K562 (cell line): ENCODE data around the gene CDPF1. TPM values are rescaled to one million over a fixed set of nuclear protein-coding genes. Genes with fewer than 3 reads are reported as not detected.
"Not testable (repeated sequence)": the region's sequence is repeated elsewhere in the genome, so short reads cannot be mapped to it uniquely, and the experiment has no call there.

Source experiments
- ATAC-seq: fragments of 200-7000 bp; cut with Tn5 transposase; 3 replicates; pipeline ENCODE4 v1.9.1; 2020; ENCODE audit warnings: moderate library complexity
- BruUV-seq: library from RNA; stranded (reverse); fragments of 400-500 nt; replicated peaks from 2 replicates; lab custom pipeline; 2021; lab: Mats Ljungman, UMichigan
- CTCF ChIA-PET: fragments of 300-600 bp; formaldehyde crosslinking; extraction: SDS; loops from one replicate; lab custom pipeline; 2021; ENCODE audit warnings: low intra/inter-chr PET ratio; lab: Yijun Ruan, JAX
- POLR2A ChIA-PET: fragments of 300-600, 350-650 bp; sonication (Branson Sonifier 250); formaldehyde crosslinking; extraction: SDS; loops from one replicate; lab custom pipeline; 2021; ENCODE audit warnings: antibody characterized with exemption, inconsistent platforms; lab: Yijun Ruan, JAX
- DNase-seq, 4 experiments: peaks; one replicate each; pipeline versions ENCODE4 v3.0.0 to v3.0.0-alpha.2; 2011 to 2018; ENCODE audit warnings: low spot score in 3 of 4, mixed read lengths in 3 of 4; ENCODE audit errors: extremely low read depth in 1 of 4
- FAIRE-seq: peaks from 2 replicates; lab custom pipeline; 2011; peaks lifted over from hg19 to GRCh38; lab: Jason Lieb, UNC
- H2AFZ ChIP-seq: 2 replicates; pipeline ENCODE4 v1.6.0; 2011; ENCODE audit warnings: low read depth, low read length, control low read depth, inconsistent platforms
- H3K27ac ChIP-seq: fragments of 200-600 bp; 3 replicates; pipeline ENCODE4 v1.8.0; 2011; ENCODE audit warnings: low read depth, mild to moderate bottlenecking, control low read depth, inconsistent platforms, low read length, moderate library complexity, mixed read lengths; ENCODE audit errors: extremely low read depth
- H3K27me3 ChIP-seq, 2 experiments: fragments of 300-600 bp in 1 of 2; 2 replicates in 1 of 2; 3 replicates in 1 of 2; pipeline versions ENCODE4 v1.6.0 to v1.8.0; 2011; ENCODE audit warnings: inconsistent platforms in 2 of 2, low read length in 2 of 2, mild to moderate bottlenecking in 1 of 2, mixed read lengths in 1 of 2, moderate library complexity in 1 of 2; ENCODE audit not compliant: control insufficient read depth in 2 of 2, insufficient read depth in 2 of 2
- H3K36me3 ChIP-seq: fragments of 300-600 bp; 3 replicates; pipeline ENCODE4 v1.8.0; 2011; ENCODE audit warnings: mild to moderate bottlenecking, low read length, inconsistent platforms; ENCODE audit not compliant: control insufficient read depth, insufficient read depth
- H3K4me1 ChIP-seq, 2 experiments: fragments of 200-600 bp in 1 of 2; replicated peaks in 1 of 2; 2 replicates in 1 of 2; 3 replicates in 1 of 2; pipeline versions ENCODE4 v1.5.1 to v1.8.0; 2011; ENCODE audit warnings: inconsistent platforms in 2 of 2, low read length in 2 of 2, mild to moderate bottlenecking in 1 of 2, mixed read lengths in 1 of 2, moderate library complexity in 1 of 2; ENCODE audit not compliant: control insufficient read depth in 2 of 2, insufficient read depth in 2 of 2
- H3K4me2 ChIP-seq: 2 replicates; pipeline ENCODE4 v1.6.1; 2011; ENCODE audit warnings: low read length, control low read depth, inconsistent platforms, mixed read lengths; ENCODE audit not compliant: insufficient read depth
- H3K4me3 ChIP-seq: fragments of 200-600 bp; sonication (generic), shearing (Covaris generic); 2 replicates; pipeline ENCODE4 v1.5.1; 2016; ENCODE audit warnings: control low read depth, inconsistent platforms
- H3K79me2 ChIP-seq: fragments of 200-600 bp; 3 replicates; pipeline ENCODE4 v1.8.0; 2011; ENCODE audit warnings: low read length, inconsistent platforms; ENCODE audit not compliant: control insufficient read depth, insufficient read depth
- H3K9ac ChIP-seq, 2 experiments: 2 replicates each; pipeline versions ENCODE4 v1.6.0 to v1.6.1; 2011; ENCODE audit warnings: low read depth in 2 of 2, low read length in 2 of 2, control low read depth in 1 of 2, inconsistent platforms in 1 of 2, mild to moderate bottlenecking in 1 of 2, mixed read lengths in 1 of 2; ENCODE audit not compliant: insufficient read depth in 1 of 2
- H3K9me1 ChIP-seq: one replicate; pipeline ENCODE4 v1.6.0; 2011; ENCODE audit warnings: inconsistent platforms, mild to moderate bottlenecking, low read length, moderate library complexity; ENCODE audit not compliant: control insufficient read depth, insufficient read depth
- H3K9me3 ChIP-seq: replicated peaks from 2 replicates; pipeline ENCODE4 v1.5.1; 2011; ENCODE audit warnings: low read depth, low read length, inconsistent platforms; ENCODE audit not compliant: control insufficient read depth, insufficient read depth
- H4K20me1 ChIP-seq: replicated peaks from 2 replicates; pipeline ENCODE4 v1.6.1; 2011; ENCODE audit warnings: low read length, inconsistent platforms, mixed read lengths; ENCODE audit not compliant: control insufficient read depth, insufficient read depth
- ARID1B ChIP-seq: fragments of 450-650 bp; IDR thresholded peaks from 2 replicates; pipeline ENCODE4 v1.6.1; 2016; ENCODE audit warnings: antibody characterized with exemption, mild to moderate bottlenecking, inconsistent platforms
- CCNT2 ChIP-seq: IDR thresholded peaks from 2 replicates; pipeline ENCODE4 v1.6.1; 2011; ENCODE audit warnings: borderline replicate concordance, low read depth, mild to moderate bottlenecking, moderate library complexity, mixed read lengths, low read length; ENCODE audit not compliant: insufficient read length; ENCODE audit errors: extremely low read depth
- CEBPB ChIP-seq: fragments of 450-650 bp; IDR thresholded peaks from 2 replicates; pipeline ENCODE4 v1.6.1; 2016; ENCODE audit warnings: missing genetic modification characterization, missing compliant biosample characterization
- CEBPG ChIP-seq, 3 experiments: fragments of 200-800 bp in 1 of 3; sonication (Bioruptor generic) in 1 of 3; sonication (generic) in 1 of 3; formaldehyde crosslinking in 1 of 3; IDR thresholded peaks in 2 of 3; conservative IDR thresholded peaks in 1 of 3; 2 replicates each; pipeline versions ENCODE4 v1.6.1 to v1.8.0; 2016 to 2022; ENCODE audit warnings: missing compliant biosample characterization in 2 of 3, missing genetic modification characterization in 2 of 3, mild to moderate bottlenecking in 1 of 3, missing genetic modification reagents in 1 of 3
- NONO ChIP-seq, 2 experiments: fragments of 200-400 bp in 1 of 2; fragments of 450-650 bp in 1 of 2; formaldehyde crosslinking in 1 of 2; IDR thresholded peaks; 2 replicates each; pipeline ENCODE4 v1.6.1; 2017; ENCODE audit warnings: low read depth in 2 of 2, mild to moderate bottlenecking in 2 of 2, moderate library complexity in 2 of 2, low read length in 1 of 2
- ZNF316 ChIP-seq: fragments of 450-650 bp; IDR thresholded peaks from 2 replicates; pipeline ENCODE4 v1.6.1; 2016
- WGBS: fragments of 100-300 bp; shearing (Covaris generic); methylation state at CpG from one replicate; pipeline ENCODE4 v1.1.6; 2016; ENCODE audit warnings: low coverage, mixed read lengths; ENCODE audit not compliant: insufficient coverage; ENCODE audit errors: missing lambda C conversion rate; 5-methylcytosine and 5-hydroxymethylcytosine counted together
- in situ Hi-C: fragments of 300-500 bp; cut with MboI; formaldehyde crosslinking; loops from 4 replicates; pipeline ENCODE4 v1.15.0; 2018; ENCODE audit warnings: inconsistent platforms, mixed read lengths
- intact Hi-C: fragments of 100-400 bp; cut with micrococcal nuclease; formaldehyde crosslinking; loops from 2 replicates; pipeline ENCODE4 v1.14.2; 2022
- polyA plus RNA-seq, 8 experiments: library from polyadenylated mRNA; depleted of rRNA in 4 of 8; stranded (reverse) in 5 of 8; unstranded in 3 of 8; fragments of >200 nt; fragmentation: Nextera tagmentation in 2 of 8; fragmentation: Illumina TruSeq in 1 of 8; extraction: Ambion mirVana in 2 of 8; extraction: Trizol in 1 of 8; gene quantifications; 2 replicates each; pipeline versions ENCODE4 v1.2.1 to v1.2.3, GENCODE V29; 2011 to 2014; ENCODE audit warnings: inconsistent platforms in 1 of 8, missing spikeins in 1 of 8
- total RNA-seq, 7 experiments: library from RNA; depleted of rRNA in 6 of 7; stranded (reverse); fragments of >200 nt in 6 of 7; fragmentation: Illumina TruSeq in 2 of 7; extraction: Trizol in 2 of 7; gene quantifications; 2 replicates each; pipeline versions ENCODE4 v1.2.1 to v1.2.3, GENCODE V29; 2011 to 2021; ENCODE audit warnings: low replicate concordance in 1 of 7

The CDPF1 gene
- total and polyA plus RNA-seq, 9 of the 15 experiments (the other 6 are each of a cell fraction or from before 2014, with no cell fraction given): 0.84 to 19.5 (median 9.1) TPM

DNA sequence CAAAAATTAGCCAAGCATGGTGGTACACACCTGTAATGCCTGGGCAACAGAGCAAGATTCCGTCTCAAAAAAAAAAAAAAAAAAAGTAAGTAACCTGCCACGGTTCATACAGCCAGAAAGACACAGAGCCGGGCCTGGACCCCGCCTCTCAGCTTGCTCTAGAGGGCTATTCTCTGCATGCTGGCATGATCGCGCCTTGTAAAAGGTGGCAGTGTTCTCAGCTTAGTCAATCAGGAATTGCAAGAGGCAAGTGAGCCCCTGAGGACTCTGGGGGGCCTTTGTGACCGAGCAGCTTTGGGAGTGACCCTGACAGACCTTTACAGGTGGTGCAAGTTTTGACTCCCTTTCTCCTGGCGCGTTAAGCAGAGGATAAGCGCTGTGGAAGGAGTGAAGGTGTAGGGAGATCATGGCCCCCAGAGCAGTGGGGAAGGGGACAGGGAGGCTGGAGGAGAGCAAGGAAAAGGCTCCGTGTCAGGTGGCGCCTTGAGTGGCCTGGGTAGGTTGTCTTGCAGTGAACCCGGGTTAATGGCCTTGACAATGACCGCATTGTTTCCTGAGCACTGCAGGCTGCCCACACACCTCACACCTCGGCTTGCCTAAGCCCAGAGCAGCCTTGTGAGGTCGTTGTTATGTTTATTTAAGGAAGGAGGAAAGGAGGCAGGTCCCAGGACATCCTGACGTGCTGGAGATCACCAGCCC is 48.9 kb downstream of the CDPF1 start (continued):
- TF ChIP-seq CCNT2 (no peak), ZNF316 (no peak)

DNA sequence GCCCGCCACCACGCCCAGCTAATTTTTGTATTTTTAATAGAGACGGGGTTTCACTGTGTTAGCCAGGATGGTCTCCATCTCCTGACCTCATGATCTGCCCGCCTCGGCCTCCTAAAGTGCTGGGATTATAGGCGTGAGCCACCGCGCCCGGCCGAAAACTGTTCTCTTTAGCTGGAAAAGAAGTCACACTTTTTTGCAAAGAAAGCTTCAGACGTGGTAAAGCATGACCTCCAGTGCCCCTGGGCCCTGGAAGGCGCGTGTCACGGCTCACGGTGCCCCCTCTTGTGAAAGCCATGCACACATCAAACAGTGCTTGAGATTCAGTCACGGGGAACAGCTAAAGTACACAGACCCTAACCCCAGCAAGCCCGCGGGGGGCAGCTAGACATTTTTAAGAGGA is 51.3 kb downstream of the CDPF1 start:
- intact Hi-C loops, H3K4me1 ChIP-seq, in situ Hi-C loops, H3K9me3 ChIP-seq, CTCF ChIA-PET, H3K27me3 ChIP-seq, H2AFZ ChIP-seq, H3K27ac ChIP-seq, H3K36me3 ChIP-seq, H3K9me1 ChIP-seq, H3K4me3 ChIP-seq, H4K20me1 ChIP-seq, BruUV-seq, H3K9ac ChIP-seq, FAIRE-seq, H3K79me2 ChIP-seq, H3K4me2 ChIP-seq, ATAC-seq, DNase-seq: not testable (repeated sequence)
- 79% methylated on average over 3 of the region's 18 CpGs for WGBS
- POLR2A ChIA-PET: interaction anchor here (1.0 kb wide), 1 partner anchor 38 kb away, joined by 3 read pairs; no protein-coding TSS in a partner anchor

DNA sequence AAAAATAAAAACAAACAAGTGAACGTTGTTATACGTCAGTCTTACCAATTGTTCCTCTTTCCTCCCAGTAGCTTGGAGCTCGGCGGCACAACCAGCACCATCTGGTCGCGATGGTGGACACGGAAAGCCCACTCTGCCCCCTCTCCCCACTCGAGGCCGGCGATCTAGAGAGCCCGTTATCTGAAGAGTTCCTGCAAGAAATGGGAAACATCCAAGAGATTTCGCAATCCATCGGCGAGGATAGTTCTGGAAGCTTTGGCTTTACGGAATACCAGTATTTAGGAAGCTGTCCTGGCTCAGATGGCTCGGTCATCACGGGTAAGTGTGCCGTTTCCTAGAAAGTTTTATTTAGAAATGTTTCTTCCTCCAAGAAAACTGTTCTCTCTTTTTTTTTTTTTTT is 51.8 kb downstream of the CDPF1 start:
- WGBS: 87% methylated on average over 8 of the region's 18 CpGs
- ChIA-PET POLR2A (no interaction called here), CTCF (no interaction called here)
- peaks cover 8 to 9% of the 10 kb centered on the region in 2 experiments; a peak in 3 of 5 replicates for H3K4me1 ChIP-seq
- FAIRE-seq: no peak
- H3K4me3 ChIP-seq: no peak overlapping the region
- no peak overlapping the region for H3K27ac ChIP-seq
- no peaks in the 10 kb centered on the region for H3K9me3 ChIP-seq
- no peak overlapping the region for H3K9ac ChIP-seq
- no peaks in the 10 kb centered on the region for H4K20me1 ChIP-seq
- no peak for TF ChIP-seq ARID1B
- no peak for TF ChIP-seq NONO (IDR thresholded peaks at IDR 0.05; ENCODE audit: low read depth in 2 of 2, low read length in 1 of 2)
- 0 out of 2 replicates have a peak, but pooled peaks have one; percentile 12 for TF ChIP-seq CEBPG (CRISPR knock-in tag; IDR thresholded peaks at IDR 0.05)
- peak in 1 of 2 experiments; percentile 67; a peak in 2 of 4 replicates for TF ChIP-seq CEBPG (tag; conservative IDR thresholded peaks at IDR 0.05 in 1 of 2, IDR thresholded peaks at IDR 0.05 in 1 of 2)
- TF ChIP-seq CEBPB (tag): peak; percentile 81
- TF ChIP-seq, all 486 proteins: peak for 2
- Histone ChIP-seq H3K36me3 (no peaks in the 10 kb centered on the region), H3K79me2 (no peaks in the 10 kb centered on the region), H3K27me3 (no peaks in the 10 kb centered on the region), H3K9me1 (no peaks in the 10 kb centered on the region), H3K4me2 (no peak overlapping the region), H2AFZ (no peak overlapping the region)
- intact Hi-C loops (no loop called here), in situ Hi-C loops (no loop called here)
- DNase-seq: no peak
- ATAC-seq: no peak
- BruUV-seq: no TSS peak
